Measurements from ENCODE around the gene GALNT10.

GALNT10 gene

DNA sequence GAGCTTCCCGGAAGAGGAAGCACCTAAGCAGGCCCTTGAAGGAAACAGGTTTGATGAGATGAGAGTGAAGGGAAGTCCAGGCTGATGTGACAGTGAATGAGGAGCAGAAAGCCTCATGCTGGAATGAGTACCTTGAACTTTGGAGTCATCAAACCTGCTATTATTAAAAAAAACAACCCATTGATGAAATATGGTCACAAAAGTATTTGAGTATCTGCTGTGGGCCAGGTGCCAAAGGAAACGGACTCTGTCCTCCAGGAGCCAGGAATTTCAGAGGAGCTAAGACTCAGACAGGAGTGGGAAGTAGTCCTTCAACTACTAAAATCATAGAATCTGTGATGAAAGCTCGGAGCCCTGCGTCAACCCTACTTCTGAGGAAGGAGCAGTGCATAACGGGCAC, 275.6 kb downstream of the GALNT10 start:
- TF ChIP-seq CTCF (IDR thresholded peaks at IDR 0.05; ENCODE audit: low read length, missing control alignments), result no peak
- no peak overlapping the region for H3K4me3 ChIP-seq (replicated peaks; ENCODE audit: low read depth, low read length)
- no peak for DNase-seq (ENCODE audit: low read depth)

DNA sequence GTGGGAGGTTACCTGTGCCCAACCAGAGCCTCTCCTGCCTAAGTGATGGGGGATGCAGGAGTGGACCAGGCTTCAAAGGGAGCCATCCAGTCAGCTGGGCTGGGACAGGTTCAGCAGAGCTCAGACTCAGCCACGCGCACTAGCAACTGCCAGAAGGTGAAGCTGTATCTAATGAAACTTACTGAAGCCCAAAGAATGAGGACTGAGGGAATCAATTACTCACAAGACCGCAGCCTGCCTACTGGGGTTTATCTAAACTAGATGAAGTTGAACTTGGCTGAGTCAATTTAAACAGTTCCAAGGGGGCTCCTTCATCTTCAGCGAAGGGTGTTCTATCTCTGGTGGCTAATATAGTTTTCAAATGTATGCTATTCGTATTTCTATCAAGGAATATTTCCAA, 276.1 kb downstream of the GALNT10 start:
- TF ChIP-seq CTCF (IDR thresholded peaks at IDR 0.05; ENCODE audit: low read length, missing control alignments), result no peak
- DNase-seq (ENCODE audit: low read depth), result no peak

DNA sequence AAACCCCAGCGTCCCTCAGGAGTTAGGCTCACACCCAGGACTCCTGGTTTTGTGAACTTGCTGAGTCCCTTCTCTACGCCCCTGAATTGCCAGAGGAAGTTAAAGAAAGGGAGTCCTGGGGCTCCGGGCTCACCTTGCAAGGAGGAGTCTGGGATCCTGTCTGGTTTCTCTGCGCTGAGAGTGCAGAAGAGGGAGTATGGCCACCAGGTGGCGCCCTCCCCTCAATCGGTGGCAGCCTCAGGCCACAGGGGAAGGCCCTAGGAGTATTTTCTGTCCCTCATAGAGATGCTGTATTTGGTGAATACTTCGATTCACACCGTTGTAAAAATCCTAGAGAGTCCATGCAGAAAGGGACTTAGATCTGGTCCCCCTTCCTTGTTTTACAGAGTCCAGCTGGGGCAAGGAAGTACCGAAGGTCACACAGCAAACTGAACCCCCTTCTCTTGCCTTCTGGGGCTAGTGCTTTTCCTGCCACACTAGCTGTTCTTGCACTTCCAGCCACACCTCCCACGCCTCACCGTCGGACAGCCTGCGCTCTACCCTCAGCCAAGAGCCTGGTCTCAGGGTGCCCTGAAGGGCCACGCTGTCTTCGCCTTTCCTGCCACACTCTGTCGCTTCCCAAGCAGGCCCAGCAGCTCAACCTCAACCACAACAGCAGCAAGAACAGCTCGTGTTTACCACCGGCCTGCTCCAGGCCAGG, 277.3 kb downstream of the GALNT10 start:
- TF ChIP-seq CTCF (IDR thresholded peaks at IDR 0.05; ENCODE audit: low read length, missing control alignments), result peak; percentile 92
- no peak overlapping the region for H3K4me3 ChIP-seq (replicated peaks; ENCODE audit: low read depth, low read length)
- peak; percentile 76 for DNase-seq (ENCODE audit: low read depth)

More for the DNA sequence above, 276.1 kb downstream of the GALNT10 start:
- H3K4me3 ChIP-seq (replicated peaks; ENCODE audit: low read depth, low read length), result no peak overlapping the region

- TF ChIP-seq CTCF (IDR thresholded peaks at IDR 0.05; ENCODE audit: low read length, missing control alignments), result no peak
- no peak for DNase-seq (ENCODE audit: low read depth)
- H3K4me3 ChIP-seq (replicated peaks; ENCODE audit: low read depth, low read length), result no peak overlapping the region
These were observed 279.6 kb downstream of the GALNT10 start for GRCh38 chr5:154470137-154470536.

All from fibroblast of pulmonary artery (primary cell).